HL-60/S4 (cell line): Measurements from ENCODE around the gene QRICH1.

Experiments
- in situ Hi-C: fragments of 300-500 bp; cut with MboI; formaldehyde crosslinking; loops from 2 replicates; pipeline ENCODE4 v1.14.3; 2022; ENCODE audit warnings: low sequenced_read_pairs

Gene QRICH1

DNA sequence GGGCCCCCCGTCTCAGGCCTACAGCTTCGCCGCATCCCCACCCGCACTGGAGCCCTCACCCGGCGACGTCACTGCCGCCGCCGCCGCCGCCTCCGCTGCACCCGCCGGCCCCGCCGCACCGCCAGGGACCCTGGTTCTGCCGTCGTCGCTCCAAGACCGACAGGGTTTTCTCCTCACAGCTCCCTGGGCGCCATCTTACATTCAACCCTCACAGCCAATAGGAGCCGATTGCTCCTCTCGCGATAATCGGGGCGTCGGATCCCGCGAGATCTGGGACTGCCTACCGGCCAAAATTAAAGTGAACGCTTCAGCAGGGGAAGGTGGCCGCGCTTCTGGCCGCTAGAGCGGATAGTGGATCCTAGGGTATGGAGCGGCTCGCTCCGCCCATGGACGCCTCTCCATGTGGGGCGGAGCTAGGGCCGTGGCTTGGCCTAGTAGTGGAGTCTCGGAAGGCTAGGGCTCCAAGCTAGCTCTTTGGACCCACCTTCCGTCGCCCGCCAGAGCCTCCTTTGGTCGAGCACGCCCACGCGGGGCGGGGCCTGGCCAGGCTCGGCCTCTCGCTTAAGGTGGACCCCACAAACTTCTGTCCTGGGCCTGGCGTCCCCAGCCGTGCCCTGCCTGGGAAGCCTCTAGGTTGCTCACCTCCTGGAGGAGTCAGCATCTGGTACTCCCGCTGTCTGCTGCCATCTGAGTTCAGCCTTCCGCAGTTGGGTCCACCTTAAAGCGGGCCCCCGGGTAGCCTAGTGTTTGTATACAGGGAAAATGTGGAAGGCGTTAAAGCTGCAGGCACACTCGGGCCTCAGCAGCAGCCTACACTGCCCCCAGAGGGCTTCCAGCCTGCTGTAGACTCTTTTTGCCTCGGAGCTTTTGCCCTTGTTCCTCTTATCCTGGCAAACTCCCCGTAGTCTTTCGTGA lies at the start of gene QRICH1:
Gene QRICH1 (minus strand): TSS at position 219 of the 915 bp plus-strand sequence. CDS start 17,054 bp downstream, outside the sequence.
- in situ Hi-C loops, result no loop called here

GRCh38 chr3:49140080-49140479 lies 46.2 kb upstream of the QRICH1 start:
- in situ Hi-C loops, result no loop called here

- in situ Hi-C loops, result no loop called here
These were observed 41.6 kb upstream of the QRICH1 start for GRCh38 chr3:49135499-49135898.

- in situ Hi-C loops, result no loop called here
These were observed 40.8 kb upstream of the QRICH1 start for GRCh38 chr3:49134471-49135265.

- in situ Hi-C loops, result no loop called here
These were observed 39.5 kb upstream of the QRICH1 start for GRCh38 chr3:49133226-49133951.

DNA sequence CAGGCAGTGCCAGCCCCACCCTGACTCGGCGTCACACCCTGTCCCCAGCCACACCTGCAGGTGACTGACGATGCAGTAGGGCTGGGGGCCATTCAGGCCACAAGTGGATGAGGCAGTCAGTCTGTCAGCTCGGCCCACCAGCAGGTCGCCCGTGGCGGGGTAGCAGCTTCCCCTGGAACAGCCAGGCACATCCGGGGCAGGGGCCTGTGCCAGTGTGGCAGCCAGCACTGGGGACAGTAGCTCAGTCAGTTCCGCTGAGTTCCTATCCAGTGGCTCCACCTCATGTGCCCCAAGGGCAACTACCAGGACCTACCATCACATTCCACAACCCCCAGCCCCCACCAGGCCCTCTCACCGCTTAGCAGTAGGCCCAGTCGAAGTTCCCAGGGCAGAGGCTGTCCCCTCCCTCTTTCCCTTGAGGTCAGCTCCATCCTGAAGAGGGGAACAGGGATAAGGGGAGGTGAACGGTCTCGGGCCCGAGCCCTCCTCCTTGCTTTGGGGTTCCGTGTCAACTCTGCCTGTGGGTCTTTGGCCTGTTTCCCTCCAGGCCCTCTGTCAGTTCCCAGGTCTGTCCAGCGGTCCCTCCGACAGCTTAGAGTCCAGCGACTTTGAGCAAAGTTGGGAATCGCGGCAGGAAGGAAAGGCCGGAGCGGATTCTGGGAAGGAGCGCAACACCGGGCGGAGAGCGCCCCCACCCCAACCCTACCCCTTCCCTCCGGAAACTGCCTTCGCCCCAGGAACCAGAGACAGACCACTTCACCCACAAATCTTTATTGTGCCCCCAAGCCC lies 38.8 kb upstream of the QRICH1 start, which contains the start of gene LAMB2:
Gene LAMB2 (minus strand): TSS at position 614 of the 789 bp plus-strand sequence. CDS start 183 bp downstream, at position 431.
- in situ Hi-C loops, result no loop called here

DNA sequence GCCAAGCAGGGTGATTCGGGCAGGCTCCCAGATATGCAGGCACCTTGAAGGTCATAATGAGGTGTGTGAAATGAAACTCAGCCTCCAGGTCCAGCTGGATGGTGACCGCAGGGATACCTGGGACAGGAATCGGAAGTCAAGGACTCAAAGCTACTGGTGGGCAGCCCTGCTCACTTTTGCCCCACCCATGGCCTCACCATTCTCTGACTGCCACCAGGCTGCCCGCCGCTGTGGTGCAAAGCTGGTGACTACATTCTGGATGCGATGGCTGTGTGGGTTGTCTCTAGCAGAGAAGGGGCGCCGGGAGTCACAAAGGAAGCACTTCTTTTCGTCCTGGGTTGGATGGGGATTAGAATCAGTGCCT lies 38.2 kb upstream of the QRICH1 start:
- in situ Hi-C loops, result no loop called here

DNA sequence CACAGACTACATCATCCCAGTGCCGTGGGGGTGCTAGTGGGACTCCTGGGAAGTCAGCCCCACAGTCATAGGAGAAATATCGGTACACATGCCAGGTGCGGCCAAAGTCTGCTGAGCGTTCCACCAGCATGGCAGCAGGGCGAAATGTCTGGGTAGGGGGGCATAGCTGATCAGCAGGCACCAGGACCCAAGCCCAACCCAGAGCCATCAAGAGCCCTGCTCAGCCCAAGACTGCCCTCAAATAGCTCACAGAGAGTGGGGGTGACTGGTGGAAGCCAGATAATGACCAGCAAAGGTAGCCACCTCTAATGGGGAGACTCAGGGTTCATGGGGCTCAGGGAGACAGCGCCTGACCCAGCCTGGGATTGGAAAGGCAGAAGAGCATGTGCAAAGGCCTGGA lies 37.7 kb upstream of the QRICH1 start:
- in situ Hi-C loops, result no loop called here

DNA sequence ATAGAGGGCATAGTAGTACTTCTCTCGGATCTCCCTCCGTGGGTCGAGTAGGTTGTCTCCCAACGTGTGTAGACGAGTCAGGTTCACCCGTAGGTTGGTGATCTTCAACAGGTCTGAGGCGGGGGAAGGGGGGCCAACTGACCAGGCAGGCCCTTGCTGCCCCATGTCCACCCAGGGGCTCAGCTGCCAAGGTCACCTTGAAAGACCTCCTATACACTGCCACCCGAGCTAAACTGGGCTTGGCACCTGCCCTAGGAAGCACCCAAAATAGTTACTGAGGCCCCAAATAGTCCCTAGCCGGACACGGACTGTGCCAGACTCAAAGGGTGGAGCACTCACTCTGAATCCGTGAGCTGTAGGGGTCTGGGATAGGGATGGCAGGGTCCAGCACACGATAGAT lies 37.2 kb upstream of the QRICH1 start:
- in situ Hi-C loops, result no loop called here

DNA sequence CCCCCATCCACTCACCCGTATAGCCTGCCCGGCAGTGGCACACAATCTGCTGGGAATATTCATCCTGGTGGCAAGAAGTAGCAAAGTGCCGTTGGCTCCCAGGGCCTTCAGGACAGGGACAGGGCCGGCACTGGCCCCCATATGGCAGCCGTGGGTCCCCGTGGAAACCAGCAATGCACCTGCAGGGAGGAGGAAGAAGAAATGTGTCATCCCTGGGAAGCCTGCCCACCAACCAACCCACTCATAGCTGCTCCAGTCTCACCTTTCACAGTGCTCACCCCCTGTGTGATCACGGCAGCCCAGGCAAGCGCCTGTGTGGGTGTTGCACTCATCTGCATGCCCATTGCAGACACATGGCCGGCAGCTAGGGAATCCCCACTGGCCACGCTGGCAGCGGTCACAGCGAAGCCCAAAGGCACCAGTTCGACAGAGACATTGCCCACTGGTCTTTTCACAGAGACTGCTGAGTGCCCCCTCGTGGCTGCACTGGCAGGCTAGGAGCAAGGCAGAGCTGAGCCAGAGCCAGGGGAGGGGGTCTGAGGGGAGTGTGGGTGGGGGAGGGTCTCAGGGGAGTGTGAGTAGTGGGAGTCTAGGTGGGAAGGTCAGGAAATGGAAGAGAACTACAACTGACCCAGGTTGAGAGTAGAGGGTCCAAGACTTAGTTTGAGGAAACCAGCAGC lies 31.3 kb upstream of the QRICH1 start:
- in situ Hi-C loops, result no loop called here

- in situ Hi-C loops, result no loop called here
These were observed 30.3 kb upstream of the QRICH1 start for GRCh38 chr3:49124203-49124602.

DNA sequence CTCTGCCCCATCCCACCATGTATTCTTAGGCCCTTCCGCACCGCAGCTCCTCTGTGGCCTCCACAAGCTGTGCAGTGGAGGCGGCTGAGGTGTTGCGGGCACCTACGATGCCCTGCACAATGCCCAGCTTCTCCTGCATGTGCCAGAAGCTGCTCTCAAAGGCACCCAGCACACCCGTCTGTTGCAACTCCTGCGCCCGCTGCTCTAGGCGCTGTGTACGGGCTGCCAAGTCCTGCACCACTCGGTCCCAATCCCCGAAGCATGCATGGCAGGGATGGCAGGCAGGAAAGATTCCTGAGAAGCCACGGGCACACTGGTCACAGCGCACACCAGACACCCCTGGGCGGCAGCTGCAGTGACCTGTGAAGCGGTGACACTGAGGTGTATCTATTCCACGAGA lies 29.8 kb upstream of the QRICH1 start:
- in situ Hi-C loops, result no loop called here

- in situ Hi-C loops, result no loop called here
These were observed 29.1 kb upstream of the QRICH1 start for GRCh38 chr3:49122886-49123545.

DNA sequence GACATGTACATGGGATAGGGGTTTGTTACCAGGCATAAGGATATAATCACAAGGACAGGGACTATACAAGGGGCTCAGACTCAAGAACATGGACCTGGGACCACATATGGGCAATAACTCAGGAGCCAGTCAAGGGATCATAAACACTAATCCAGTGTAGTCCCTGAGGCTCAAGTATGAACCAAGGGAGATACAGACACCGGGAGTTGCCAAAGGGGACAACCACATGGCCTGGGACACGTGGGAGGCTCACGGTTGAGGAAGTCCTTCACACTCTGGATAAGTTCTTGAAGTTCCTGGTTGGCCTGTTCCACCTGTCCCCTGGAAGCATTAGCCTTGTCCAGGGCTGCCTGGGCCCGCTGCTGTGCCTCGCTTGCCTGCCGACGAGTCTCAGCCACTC lies 28.6 kb upstream of the QRICH1 start:
- in situ Hi-C loops, result no loop called here

GRCh38 chr3:49122022-49122421 lies 28.2 kb upstream of the QRICH1 start:
- in situ Hi-C loops, result no loop called here

DNA sequence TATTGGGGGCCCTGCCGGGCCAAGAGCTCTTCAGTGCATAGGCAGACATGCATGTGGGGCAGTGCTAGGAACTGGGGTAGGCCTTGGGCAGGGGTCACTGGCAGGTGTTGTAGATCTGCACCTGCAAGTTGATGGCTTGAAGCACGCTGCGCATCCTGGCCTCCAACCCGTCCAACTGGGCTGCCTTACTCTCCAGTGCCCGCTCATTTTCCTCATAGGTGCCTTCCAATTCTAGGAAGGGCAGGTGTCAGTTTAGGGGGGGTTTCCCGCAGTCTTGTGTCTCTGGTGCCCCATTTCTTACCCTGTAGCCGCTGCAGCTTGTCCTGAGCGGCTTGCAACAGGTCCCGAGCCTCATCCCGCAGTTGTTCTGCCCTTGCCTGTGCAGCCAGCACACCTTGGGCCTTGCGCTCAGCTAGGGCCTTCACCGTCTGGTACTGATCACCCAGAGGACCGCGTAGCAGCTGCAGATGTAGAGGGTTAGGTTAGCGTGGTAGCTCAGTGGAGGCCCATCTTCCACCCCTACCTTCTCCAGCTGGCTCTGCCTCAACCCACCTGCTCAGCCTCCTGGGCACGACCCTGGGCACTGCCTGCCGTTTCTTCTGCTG lies 27.4 kb upstream of the QRICH1 start:
- in situ Hi-C loops, result no loop called here

DNA sequence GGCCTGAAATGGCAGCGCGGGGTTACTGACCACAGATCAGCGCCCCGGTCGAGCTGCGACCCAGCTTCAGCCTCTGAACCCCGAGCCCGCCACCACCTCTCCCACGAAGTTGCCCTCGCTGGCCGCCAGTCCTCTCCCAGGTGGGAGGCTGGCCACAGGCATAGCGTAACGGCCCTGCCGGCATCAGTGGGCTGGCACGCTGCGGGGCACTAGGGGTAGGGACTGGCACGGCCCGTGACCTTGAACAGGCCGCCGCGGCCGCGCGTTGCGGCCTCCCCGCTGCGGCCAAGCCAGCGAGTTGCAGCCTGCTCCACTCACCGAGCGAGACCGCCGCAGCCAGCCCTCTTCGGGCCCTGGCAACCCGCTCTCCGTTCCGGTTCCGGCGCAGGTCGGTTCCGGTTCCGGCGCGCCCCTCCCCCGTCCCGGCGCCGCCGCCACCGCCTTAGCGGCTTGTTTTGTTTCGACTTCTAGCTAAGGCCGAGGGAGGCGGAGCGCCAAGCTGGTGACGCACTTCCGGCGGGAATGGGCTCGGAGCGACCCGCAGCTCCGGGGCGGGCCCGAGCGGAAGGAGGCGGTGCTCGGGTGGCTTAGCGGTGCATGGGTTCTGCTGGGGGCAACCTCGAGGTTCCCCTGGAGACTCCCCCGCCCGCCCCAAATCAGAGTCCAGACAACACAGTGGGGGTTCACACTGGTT lies 26.7 kb upstream of the QRICH1 start, which contains the start of gene USP19:
Gene USP19 (minus strand): TSS at position 386 of the 694 bp plus-strand sequence. CDS start 1,678 bp downstream, outside the sequence.
- in situ Hi-C loops, result no loop called here

DNA sequence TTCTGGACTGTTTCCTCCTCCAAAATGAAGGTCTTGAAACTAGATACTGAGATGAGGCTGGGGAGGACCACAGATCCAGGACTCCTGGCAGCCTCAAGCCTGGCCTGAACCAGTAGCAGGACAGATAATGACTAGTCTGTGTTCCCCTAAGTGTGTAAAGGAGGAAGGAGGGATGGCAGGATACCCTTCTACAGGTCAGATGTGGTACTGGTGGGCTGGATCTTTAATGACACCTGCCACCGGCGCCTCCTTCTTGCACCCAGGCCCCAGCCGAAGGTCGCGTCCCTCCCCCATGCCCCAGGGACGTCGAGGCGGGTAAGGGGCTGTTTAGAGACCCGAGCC lies 26.2 kb upstream of the QRICH1 start:
- in situ Hi-C loops, result no loop called here
